AG04449 (cell line): ENCODE measurements around the gene PCNX1.
"Not testable (repeated sequence)": the region's sequence is repeated elsewhere in the genome, so short reads cannot be mapped to it uniquely, and the experiment has no call there.

ENCODE experiments used
- CTCF ChIA-PET: fragments of 350-600 bp; formaldehyde crosslinking; extraction: SDS; loops from one replicate; lab custom pipeline; 2021; ENCODE audit warnings: antibody characterized with exemption; lab: Yijun Ruan, JAX
- POLR2A ChIA-PET: fragments of 400-600, 350-600 bp; formaldehyde crosslinking; extraction: SDS; loops from one replicate; lab custom pipeline; 2020; ENCODE audit warnings: antibody characterized with exemption, inconsistent platforms; lab: Yijun Ruan, JAX
- DNase-seq: peaks from one replicate; pipeline ENCODE4 v3.0.0-alpha.2; 2010; ENCODE audit warnings: low read depth, low spot score
- H3K4me3 ChIP-seq: 2 replicates; pipeline ENCODE4 v1.5.1; 2011; ENCODE audit warnings: low read depth, mild to moderate bottlenecking, control low read depth, low read length
- TF ChIP-seq, protein P1 (sequence below): IDR thresholded peaks from one replicate; pipeline ENCODE4 v1.5.1; 2011; ENCODE audit warnings: mild to moderate bottlenecking, moderate library complexity, low read length, control low read depth, inconsistent platforms; ENCODE audit not compliant: insufficient read depth; ENCODE audit errors: missing control alignments

The PCNX1 gene

DNA sequence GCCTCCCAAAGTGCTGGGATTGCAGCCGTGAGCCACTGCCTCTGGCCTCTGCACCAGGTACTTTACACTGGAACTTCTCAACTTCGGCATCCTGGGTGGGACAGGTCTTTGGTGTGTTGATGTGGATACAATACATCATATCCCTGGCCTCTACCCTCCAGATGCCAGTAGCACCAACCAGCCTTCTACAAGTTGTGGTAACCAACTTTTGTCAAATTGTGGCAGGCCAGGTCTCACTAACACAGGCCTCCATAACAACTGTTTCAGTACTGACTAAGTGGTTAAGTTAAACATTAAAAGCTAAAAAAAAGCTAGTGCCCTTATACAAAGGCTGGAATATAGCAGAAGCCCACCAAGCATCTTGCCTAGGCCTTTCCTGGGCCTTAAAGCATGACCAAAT lies 232.9 kb downstream of the PCNX1 start:
- ChIA-PET POLR2A (interaction anchor here (2.7 kb wide), 1 partner anchor 181 kb away, joined by 15 read pairs; the partner anchor contains the start of gene SIPA1L1), CTCF (interaction anchor here (0.7 to 17.2 kb wide), 10 partner anchors 8 to 717 kb away, joined by 3 to 207 read pairs (median 6); partner anchors contain the start of gene SIPA1L1)
- TF ChIP-seq, protein P1, sequence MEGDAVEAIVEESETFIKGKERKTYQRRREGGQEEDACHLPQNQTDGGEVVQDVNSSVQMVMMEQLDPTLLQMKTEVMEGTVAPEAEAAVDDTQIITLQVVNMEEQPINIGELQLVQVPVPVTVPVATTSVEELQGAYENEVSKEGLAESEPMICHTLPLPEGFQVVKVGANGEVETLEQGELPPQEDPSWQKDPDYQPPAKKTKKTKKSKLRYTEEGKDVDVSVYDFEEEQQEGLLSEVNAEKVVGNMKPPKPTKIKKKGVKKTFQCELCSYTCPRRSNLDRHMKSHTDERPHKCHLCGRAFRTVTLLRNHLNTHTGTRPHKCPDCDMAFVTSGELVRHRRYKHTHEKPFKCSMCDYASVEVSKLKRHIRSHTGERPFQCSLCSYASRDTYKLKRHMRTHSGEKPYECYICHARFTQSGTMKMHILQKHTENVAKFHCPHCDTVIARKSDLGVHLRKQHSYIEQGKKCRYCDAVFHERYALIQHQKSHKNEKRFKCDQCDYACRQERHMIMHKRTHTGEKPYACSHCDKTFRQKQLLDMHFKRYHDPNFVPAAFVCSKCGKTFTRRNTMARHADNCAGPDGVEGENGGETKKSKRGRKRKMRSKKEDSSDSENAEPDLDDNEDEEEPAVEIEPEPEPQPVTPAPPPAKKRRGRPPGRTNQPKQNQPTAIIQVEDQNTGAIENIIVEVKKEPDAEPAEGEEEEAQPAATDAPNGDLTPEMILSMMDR, result no peak
- no peak for DNase-seq
- no peak overlapping the region for H3K4me3 ChIP-seq

DNA sequence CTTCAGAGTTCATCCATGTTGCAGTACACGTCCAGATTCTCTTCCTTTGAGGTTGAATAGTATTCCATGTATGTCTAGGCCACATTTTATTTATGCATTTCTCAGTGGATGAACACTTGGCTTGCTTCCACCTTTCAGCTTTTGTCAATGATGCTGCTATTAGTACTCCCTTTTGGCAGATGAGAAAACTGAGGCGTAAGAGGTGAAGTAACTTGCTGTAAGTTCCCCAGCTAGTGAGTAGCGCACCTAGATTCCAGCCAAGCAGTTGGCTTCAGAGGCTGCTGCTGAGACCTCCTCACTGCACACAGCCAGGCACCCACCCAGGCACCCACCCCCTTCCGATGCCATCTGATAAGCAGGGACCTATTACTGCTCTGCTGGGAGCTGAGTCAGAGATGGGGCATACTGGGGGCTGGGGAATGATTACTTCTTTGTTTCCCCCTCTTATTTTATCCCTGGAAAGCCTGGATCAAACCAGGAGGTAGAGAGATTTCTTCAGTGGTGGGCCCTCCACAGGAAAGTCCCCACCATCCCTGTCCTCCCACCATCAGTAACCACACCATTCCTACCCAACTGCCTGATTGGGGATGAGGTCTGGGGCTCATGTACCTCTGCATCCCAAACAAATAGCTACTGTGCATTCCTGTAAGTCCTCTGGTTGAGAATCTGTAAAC lies 234.6 kb downstream of the PCNX1 start:
- H3K4me3 ChIP-seq, result no peak overlapping the region
- TF ChIP-seq, protein P1, result no peak
- DNase-seq, result no peak
- POLR2A ChIA-PET, result interaction anchor here (0.7 to 2.7 kb wide), 9 partner anchors 11 to 570 kb away, joined by 3 to 15 read pairs (median 4); partner anchors contain the start of gene SIPA1L1
- CTCF ChIA-PET, result interaction anchor here (0.9 to 17.2 kb wide), 17 partner anchors 9 to 713 kb away, joined by 3 to 207 read pairs (median 4); partner anchors contain the start of gene SIPA1L1

DNA sequence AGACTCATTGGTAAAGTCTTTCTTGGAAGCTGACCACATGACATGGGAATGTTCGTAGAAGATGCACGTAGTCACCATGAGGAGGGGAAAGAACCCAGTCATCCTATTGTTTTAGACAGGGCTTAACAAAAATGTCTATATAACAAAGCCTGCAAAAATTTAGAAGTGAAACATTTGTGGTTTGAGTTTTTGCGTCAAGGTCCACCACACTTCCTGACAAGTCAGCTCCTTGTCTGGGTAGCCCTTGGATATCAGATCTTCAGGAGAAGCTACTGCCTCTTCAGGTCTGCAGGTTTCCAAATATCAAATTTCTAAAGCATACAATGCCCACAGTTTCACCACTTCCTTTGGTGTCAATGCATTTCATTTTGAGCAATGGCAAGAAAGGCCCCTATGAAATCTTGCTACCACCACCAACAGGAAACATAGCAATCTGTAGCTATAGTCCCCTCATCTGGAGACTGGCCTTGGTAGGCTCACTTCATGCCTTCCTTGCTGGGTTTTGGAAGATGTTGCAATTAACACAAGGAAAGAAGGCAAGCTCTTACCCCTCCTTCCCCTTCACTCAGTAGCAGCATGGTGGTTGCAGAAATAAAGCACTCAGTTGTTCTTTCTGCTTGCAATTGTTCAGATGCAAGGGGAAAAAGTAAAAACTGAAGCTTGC lies 235.2 kb downstream of the PCNX1 start:
- H3K4me3 ChIP-seq, result no peak overlapping the region
- ChIA-PET POLR2A (interaction anchor here (0.6 to 2.7 kb wide), 11 partner anchors 12 to 569 kb away, joined by 3 to 15 read pairs (median 4); partner anchors contain the start of gene SIPA1L1), CTCF (interaction anchor here (0.7 to 17.2 kb wide), 14 partner anchors 11 to 712 kb away, joined by 3 to 207 read pairs (median 4); partner anchors contain the start of gene SIPA1L1)
- TF ChIP-seq, protein P1, result no peak
- DNase-seq, result peak; percentile 95

DNA sequence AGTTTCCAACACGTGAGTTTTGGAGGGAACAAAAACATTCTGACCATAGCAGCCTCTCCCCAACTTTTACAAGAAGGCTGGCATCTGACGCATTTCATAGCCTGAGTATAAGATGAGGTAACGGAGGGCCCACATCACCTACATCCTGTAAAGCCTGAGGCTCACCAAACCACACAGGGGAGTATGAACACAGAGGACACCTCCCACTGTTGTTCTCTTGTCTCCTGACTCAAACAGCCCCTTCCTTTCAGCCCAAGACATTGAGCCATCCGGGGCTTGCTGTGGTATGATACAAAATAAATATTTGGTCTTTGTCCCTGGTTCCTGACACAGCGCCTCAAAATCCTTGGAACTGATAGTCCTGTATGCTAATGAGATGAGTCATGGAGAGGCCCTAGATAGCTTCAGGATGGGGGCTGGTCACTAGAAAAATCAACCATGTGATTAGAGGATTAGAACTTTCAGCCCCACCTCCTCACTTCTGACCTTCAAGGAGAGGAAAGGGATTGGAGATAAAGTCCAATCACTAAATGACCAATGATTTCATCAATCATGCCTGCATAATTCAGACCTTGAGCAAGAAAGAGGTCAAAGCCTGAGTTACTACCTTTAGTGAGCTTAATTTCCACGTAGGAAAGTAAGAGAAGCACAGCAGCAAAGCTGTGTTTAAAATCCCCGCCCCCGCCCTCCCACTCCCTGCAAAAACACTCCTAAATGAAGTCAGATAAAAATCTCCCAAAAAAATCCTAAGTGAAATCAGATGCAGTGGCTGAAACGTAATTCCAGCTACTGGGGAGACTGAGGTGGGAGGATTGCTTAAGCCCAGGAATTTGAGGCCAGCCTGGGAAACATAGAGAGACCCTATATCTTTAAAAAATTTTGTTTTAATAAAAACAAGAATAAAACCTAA lies 236.4 kb downstream of the PCNX1 start:
- H3K4me3 ChIP-seq, result no peak overlapping the region
- ChIA-PET POLR2A (interaction anchor here (0.9 kb wide), 1 partner anchor 178 kb away, joined by 4 read pairs; no protein-coding TSS in a partner anchor), CTCF (interaction anchor here (1.2 to 17.2 kb wide), 6 partner anchors 10 to 712 kb away, joined by 4 to 207 read pairs (median 11); partner anchors contain the start of gene SIPA1L1)
- TF ChIP-seq, protein P1, result no peak
- DNase-seq, result no peak

DNA sequence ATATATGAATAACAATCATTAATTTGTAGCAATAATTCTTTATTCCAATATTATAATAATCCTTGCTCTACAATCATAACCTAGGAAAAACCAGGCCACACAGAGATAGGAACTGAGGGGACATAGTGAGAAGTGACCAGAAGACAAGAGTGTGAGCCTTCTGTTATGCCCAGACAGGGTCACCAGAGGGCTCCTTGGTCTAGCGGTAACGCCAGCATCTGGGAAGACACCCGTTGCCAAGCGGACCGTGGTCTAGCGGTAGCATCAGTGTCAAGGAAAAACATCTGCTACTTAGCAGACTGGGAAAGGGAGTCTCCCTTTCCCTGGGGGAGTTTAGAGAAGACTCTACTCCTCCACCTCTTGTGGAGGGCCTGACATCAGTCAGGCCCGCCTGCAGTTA lies 240.1 kb downstream of the PCNX1 start:
- POLR2A ChIA-PET, result not testable (repeated sequence)
- CTCF ChIA-PET, result interaction anchor here (17.2 kb wide), 1 partner anchor 606 kb away, joined by 207 read pairs; no protein-coding TSS in a partner anchor

DNA sequence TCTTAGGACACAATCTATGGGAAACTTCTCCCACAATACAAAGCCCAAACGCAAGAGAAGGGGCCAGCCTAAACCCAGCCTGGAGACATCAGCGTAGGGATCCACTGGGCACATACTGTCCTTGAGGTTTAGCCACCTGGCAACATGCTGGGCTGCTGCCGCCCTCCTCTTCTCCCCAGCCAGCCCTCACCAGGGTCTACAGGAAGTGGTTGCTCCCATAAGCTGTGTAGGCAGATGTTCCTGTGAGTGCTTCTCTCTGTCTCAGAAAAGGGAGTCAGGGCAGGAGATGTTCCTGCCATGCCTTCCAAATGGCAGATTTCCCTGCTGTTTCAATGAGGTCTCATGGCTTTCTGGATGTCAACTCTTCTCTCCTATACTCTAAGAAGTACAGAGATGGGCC lies 241.4 kb downstream of the PCNX1 start:
- ChIA-PET CTCF (no interaction called here), POLR2A (no interaction called here)
- TF ChIP-seq, protein P1, result no peak
- DNase-seq, result no peak
- H3K4me3 ChIP-seq, result no peak overlapping the region

More for the DNA sequence above, 240.1 kb downstream of the PCNX1 start:
- not testable (repeated sequence) for H3K4me3 ChIP-seq, DNase-seq
